GM18505 (cell line): ENCODE measurements around the gene PLEKHA4.

Experiments
- ATAC-seq: cut with Tn5 transposase; IDR thresholded peaks from one replicate; pipeline ENCODE4 v1.9.1; 2021; ENCODE audit not compliant: unreplicated experiment
- POLR2A ChIP-seq: IDR thresholded peaks from 4 replicates; pipeline ENCODE4 v1.6.1; 2011; ENCODE audit warnings: borderline replicate concordance; ENCODE audit not compliant: insufficient read depth, insufficient read length; ENCODE audit errors: extremely low read depth

The PLEKHA4 gene

DNA sequence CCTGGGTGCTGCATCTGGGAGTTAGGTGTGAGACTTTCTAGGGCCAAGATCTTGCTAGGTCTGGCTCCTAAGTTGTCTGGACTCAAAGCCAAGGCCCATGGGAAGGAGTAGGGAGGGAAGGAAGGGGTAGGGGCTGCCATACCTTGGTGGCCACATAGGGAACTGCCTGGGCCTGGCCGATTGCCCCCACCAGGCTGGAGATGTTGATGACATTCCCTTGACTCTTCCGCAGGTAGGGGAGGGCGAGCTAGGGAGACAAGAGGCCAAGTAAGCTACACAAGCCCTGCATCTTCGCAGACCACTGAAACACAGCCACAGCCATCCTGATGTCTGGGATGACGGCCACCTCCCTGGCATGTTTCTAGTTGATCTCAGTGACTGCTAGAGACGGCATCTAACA lies 53.5 kb downstream of the PLEKHA4 start:
- TF ChIP-seq POLR2A, result no peak
- no peak for ATAC-seq

DNA sequence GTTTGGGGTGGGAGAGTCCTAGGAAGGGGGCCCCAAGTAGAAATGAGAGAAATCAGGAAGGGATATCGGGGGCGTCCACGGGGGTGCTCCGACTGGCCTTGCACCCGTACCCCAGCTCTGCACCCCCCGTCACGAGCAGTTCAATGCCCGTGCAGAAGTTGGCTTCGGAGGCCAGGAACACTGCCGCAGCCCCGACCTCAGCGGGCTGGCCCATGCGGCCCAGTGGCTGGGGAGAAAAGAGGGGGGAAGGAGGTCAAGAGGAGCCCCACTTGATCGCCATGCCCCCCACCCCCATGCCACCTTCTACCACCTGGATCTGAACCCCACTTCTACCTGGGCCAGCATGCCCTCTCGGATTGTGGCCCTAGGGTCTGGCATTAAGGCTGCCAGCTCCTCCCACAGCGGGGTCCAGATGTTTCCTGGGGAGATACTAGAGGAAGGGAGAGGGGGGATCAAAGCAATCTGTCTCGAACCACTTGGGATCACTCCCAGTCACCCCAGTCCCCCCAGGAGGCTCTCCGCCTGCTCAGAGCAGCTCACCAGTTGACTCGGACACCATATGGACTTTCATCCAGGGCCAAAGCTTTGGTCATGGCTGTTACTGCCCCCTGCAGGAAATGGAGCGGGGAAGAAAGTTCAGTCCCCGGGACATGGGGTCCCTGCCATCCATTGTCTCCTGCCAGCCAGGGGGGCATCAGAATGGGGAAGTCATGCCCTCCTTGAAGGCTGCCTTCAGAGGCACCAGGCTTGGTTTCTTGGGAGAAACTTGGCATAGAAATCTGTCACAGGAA lies 55.1 kb downstream of the PLEKHA4 start:
- no peak for ATAC-seq
- TF ChIP-seq POLR2A, result no peak

DNA sequence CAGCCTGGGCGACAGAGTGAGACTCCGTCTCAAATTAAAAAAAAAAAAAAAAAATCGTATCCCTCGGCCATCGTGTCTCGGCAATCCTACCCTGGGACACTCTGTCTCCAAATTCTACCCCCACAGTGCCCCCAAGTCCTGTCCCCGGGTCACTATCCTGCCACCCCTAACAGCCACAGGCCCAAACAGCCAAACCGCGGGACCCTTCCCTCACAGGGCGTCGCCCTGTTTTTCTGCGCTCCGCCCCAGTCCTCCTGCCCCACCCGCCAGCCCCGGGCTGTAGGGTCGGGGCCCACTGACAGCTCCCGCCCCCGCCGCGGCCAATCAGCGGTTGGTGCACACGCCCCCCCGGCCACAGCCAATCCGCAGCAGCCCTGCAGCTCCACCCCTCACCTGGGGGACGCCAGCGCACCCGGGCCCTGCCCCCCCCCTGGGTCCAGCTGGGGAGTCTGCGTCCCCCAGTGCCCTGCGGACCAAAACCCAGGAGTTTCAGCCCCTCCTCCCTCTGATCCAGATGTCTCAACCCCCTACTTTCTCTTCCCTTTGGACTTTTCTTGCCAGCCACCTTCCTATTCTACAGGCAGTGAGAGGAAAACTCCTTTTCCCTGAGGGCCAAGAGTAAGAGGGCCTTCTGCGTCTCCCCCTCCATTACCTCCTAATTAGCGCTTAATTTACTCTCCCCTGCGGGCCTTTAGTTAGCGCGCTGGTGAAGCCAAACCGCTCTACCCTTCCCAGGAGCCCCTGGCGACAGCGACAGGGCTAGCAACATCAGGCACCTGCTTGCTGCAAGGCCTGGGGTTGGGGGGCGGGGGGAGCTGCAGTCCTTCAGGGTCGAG lies 56.1 kb downstream of the PLEKHA4 start:
- ATAC-seq, result peak; percentile 42

DNA sequence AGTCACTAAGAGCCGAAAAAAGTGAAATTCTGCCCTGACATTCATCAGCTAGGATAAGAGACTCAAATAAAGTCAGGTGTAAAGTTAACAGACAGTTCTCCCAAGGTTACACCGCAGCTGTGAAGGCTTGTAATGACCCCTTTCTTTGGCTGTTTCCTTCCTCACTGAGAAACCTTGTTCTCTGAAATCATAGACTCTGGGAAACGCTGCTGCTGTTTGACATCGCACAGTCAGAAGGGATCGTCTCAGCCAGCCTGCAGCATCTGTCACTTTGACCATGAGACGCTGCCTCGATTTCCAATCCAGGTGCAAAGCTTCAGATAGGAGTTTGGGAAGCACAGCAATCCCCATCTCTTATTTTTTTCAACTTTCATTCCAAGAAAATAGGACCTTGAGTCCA lies 58.3 kb downstream of the PLEKHA4 start:
- no peak for TF ChIP-seq POLR2A
- ATAC-seq, result no peak

More for the DNA sequence above, 56.1 kb downstream of the PLEKHA4 start:
- TF ChIP-seq POLR2A, result peak; percentile 51

DNA sequence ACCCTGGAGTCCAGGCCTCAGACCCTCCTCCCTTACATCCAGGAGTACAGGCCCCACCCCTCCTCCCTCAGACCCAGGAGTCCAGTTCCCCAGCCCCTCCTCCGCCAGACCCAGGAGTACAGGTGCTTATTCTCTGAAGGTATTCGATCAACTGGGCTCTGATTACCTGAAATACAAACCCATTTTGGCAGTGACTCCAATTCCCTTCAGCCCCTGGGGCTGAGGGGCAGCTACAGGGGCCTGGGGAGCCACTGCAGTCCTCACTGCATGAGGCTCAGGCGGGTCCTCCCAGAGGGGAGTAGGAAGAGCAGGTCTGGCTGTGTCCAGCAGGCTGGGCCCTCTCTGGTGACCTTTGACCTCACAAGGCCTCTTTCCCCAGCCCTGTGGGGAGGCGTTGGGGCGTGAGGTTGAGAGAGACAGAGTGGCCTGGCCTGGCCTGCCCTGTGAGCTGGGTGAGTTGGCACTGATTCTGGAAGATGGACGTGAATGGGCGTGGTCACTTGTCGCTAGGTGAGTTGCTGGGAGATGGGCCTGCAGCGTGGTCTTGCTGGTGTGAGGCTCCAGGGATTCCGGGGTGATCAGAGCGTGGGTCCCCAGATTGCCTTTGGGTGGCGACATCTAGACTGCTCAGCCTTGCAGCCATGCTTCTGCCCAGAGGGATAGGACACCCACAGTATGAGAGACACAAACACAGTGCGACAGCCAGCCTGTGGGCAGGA lies 60.7 kb downstream of the PLEKHA4 start:
- ATAC-seq, result no peak
- no peak for TF ChIP-seq POLR2A

DNA sequence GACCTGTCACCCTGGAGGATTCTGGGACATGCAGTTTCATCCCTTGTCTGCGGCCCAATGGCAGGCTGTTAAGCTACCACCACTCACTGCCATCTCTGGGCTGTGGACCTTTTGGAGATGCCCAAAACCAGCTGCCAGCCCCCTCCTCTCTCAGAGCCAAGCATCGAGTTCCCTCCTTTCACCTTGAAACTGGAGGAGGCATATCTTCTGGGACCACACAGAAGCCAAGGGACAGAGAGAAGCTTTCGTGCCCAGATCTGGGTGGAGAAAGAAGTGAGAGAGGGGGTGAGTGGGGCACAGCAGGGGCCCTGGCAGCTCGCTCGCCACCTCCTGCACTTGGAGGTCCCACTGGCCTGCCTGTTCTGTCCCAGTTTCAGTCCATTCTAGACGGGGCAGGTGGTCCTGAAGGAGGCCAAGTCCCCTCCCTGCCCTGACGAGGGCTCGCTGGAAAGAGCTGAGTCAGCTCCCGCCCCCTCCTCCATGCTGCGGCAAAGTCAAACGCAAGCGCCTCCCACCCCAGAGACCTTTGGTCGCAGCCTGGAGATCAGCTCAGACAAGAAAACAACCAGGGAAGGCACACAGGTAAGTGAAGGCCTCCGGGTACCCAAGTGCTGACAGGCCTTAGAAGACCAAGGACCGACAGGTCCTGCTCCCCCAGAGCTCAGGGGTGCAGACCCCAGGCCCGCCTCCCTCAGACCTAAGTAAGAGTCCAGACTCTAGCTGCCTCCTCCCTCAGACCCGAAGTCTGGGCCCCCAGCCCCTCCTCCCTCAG lies 61.4 kb downstream of the PLEKHA4 start:
- no peak for ATAC-seq
- TF ChIP-seq POLR2A, result no peak

DNA sequence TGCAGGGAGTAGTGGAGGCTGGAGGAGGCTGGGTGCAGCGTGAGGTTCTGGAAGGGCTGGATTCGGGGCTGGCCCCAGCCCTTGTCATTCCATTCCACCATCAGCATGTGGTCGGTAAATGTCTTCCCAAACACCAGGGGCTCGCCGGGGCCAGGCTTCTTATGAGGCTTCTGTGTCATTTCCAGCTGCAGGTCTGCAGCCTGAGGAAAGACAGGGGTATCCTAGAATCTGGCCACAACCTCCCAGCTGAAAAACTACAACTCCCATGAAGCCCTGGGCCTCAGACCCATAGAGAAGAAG lies 61.9 kb downstream of the PLEKHA4 start:
- TF ChIP-seq POLR2A, result no peak
- ATAC-seq, result no peak

DNA sequence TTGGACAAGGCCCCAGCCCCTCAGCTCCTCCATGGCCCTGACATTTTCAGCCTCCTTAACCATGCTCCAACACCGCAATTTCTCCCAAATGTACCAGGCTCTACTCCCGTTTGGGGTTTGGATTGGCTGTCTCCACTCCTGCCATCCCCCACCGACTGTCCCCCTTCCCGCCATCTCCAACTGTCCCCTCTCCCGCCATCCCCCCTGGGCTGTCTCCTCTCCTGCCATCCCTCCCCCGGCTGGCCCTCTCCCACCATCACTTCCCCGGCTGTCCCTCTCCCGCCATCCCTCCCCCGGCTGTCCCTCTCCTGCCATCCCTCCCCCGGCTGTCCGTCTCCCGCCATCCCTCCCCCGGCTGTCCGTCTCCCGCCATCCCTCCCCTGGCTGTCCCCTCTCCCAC lies 63.0 kb downstream of the PLEKHA4 start:
- TF ChIP-seq POLR2A, result no peak
- no peak for ATAC-seq

DNA sequence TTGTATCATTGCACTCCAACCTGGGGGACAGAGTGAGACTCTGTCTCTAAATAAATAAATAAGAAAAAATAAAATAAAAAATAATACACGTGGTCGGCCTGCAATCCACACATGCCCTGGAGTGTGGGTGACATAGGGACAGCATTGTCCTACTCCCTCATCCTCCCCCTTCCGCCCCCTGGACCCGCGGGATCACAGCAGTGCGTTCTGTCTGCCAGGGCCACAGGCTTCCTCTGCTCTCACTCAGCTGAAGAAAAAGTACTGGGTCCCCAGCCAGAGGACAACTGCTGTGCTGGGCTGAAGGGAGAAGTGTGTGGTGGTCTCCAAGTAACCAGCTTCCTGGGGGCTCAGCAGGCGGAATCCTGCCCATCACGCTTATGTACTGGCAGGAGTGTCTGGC lies 63.9 kb downstream of the PLEKHA4 start:
- TF ChIP-seq POLR2A, result no peak
- no peak for ATAC-seq

DNA sequence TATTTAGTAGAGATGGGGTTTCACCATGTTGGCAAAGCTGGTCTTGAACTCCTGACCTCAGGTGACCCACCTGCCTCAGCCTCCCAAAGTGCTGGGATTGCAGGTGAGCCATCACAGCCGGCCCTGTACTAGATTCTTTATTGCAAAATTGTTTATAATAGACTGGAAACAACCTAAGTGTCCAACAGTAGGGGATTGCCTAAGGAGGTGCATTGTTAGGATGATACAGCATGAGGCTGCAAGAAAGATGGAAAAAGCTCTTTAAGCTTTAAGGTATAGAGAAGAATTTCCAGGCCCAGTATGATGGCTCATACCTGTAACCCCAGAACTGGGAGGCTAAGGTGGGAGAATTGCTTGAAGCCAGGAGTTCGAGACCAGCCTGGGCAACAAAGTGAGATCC lies 65.8 kb downstream of the PLEKHA4 start:
- ATAC-seq, result no peak
- TF ChIP-seq POLR2A, result no peak

DNA sequence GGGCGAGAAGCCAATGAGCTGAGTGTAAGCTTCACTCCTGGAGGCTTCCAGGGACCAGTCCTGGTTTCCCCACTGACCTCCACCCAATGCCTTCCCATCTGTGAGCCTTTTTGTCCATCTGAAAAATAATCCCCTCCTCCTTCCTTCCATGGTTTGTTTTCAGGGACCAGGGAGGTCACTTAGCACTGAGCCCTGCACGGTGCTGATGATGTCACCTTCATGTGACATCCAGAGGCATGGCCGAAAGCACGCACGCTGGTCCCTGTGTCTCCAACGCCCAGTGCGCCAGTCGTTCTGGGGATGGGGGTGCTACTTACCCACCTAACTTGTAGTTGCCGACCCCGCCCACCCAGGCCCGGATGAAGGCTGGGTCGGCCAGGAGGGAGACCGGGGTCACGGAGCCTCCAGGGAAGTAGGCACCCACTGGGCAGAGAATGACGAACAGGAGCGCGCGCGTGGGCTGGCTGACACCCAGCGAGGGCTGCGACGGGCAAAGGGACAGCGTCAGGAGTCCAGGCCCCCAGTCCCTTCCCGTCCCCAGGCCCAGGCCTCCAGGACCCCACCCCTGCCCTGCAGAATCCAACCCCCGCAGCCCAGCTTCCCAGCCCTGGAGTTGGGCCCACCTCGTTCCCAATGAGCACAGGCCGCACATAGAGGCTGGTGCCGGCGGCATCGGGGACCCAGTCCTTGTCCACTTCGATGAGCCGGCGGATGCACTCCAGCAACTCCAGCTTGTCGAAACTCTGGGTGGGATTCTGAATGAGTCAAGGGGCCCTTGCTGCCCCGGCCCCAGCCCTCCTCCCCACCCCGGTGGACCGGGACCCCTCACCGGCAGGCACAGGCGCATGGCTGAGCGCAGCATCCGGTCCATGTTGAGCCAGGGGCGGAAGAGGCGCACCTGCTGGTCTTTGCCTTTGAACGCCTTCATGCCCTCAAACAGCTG lies 68.8 kb downstream of the PLEKHA4 start:
- no peak for ATAC-seq
- no peak for TF ChIP-seq POLR2A

DNA sequence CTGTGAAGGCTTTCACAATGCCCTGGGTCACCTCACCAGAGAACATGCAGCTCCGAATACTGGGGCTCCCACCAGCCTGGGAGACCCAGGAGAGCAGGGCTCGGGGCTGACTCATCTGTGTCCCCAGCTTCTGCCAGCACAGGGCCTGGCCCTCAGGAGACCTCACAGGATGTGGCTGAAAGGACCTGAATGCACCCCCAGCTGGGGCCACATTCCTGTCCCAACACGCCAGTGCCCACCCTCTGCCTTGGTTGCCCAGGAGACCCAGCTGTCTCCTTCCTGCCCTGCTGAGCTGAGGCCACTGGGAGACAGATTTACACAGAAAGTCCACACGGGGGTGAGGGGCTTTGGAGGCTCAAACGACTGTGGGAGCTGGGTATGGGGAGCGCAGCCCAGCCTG lies 69.5 kb downstream of the PLEKHA4 start:
- TF ChIP-seq POLR2A, result no peak
- no peak for ATAC-seq
